ENCODE data around the gene CAMKK2.

The CAMKK2 gene

GRCh38 chr12:121189619-121190155, 106.8 kb downstream of the CAMKK2 start:
- Histone ChIP-seq H3K4me2 (ENCODE audit: insufficient read depth, low read length) (no peak overlapping the region), H3K27ac (ENCODE audit: low read length) (no peak overlapping the region), H3K79me2 (ENCODE audit: insufficient read depth, low read length) (no peaks in the 10 kb centered on the region), H2AFZ (ENCODE audit: low read depth, low read length) (no peak overlapping the region), H3K4me1 (ENCODE audit: insufficient read depth, low read length) (no peaks in the 10 kb centered on the region), H3K27me3 (ENCODE audit: insufficient read depth, low read length, poor library complexity) (no peaks in the 10 kb centered on the region), H3K9ac (ENCODE audit: low read depth, low read length) (no peak overlapping the region), H3K4me3 (ENCODE audit: low read depth in 1 of 2, low read length in 2 of 2) (no peak overlapping the region), H3K36me3 (ENCODE audit: insufficient read depth, low read length) (no peaks in the 10 kb centered on the region), H3K9me3 (ENCODE audit: insufficient read depth, low read length, severe bottlenecking) (no peaks in the 10 kb centered on the region), H4K20me1 (ENCODE audit: insufficient read depth, low read length) (no peaks in the 10 kb centered on the region)
- DNase-seq = no peak
- no peak for ATAC-seq (ENCODE audit: insufficient read depth, low read depth)
- TF ChIP-seq EZH2 (IDR thresholded peaks at IDR 0.05; ENCODE audit: borderline replicate concordance, low read depth, low read length, severe bottlenecking) = no peak
- no peak for TF ChIP-seq CTCF (IDR thresholded peaks at IDR 0.05; ENCODE audit: borderline replicate concordance, extremely low read depth, low read length, poor library complexity, severe bottlenecking)

- ATAC-seq (ENCODE audit: insufficient read depth, low read depth) (no peak), DNase-seq (no peak)
- Histone ChIP-seq H3K9me3 (ENCODE audit: insufficient read depth, low read length, severe bottlenecking) (no peaks in the 10 kb centered on the region), H3K27ac (ENCODE audit: low read length) (no peak overlapping the region), H3K27me3 (ENCODE audit: insufficient read depth, low read length, poor library complexity) (no peaks in the 10 kb centered on the region), H2AFZ (ENCODE audit: low read depth, low read length) (no peak overlapping the region), H3K36me3 (ENCODE audit: insufficient read depth, low read length) (no peaks in the 10 kb centered on the region), H3K4me2 (ENCODE audit: insufficient read depth, low read length) (no peak overlapping the region), H3K4me1 (ENCODE audit: insufficient read depth, low read length) (no peaks in the 10 kb centered on the region), H3K4me3 (ENCODE audit: low read depth in 1 of 2, low read length in 2 of 2) (no peak overlapping the region), H3K9ac (ENCODE audit: low read depth, low read length) (no peak overlapping the region), H4K20me1 (ENCODE audit: insufficient read depth, low read length) (no peaks in the 10 kb centered on the region), H3K79me2 (ENCODE audit: insufficient read depth, low read length) (no peaks in the 10 kb centered on the region)
- TF ChIP-seq CTCF (IDR thresholded peaks at IDR 0.05; ENCODE audit: borderline replicate concordance, extremely low read depth, low read length, poor library complexity, severe bottlenecking) (no peak), EZH2 (IDR thresholded peaks at IDR 0.05; ENCODE audit: borderline replicate concordance, low read depth, low read length, severe bottlenecking) (no peak)
Observed at GRCh38 chr12:121189131-121189530, 107.4 kb downstream of the CAMKK2 start.

- no peak for DNase-seq
- no peak overlapping the region for H2AFZ ChIP-seq (ENCODE audit: low read depth, low read length)
- TF ChIP-seq CTCF (IDR thresholded peaks at IDR 0.05; ENCODE audit: borderline replicate concordance, extremely low read depth, low read length, poor library complexity, severe bottlenecking) (no peak), EZH2 (IDR thresholded peaks at IDR 0.05; ENCODE audit: borderline replicate concordance, low read depth, low read length, severe bottlenecking) (no peak)
Observed at GRCh38 chr12:121188227-121188626, 108.3 kb downstream of the CAMKK2 start.

More at GRCh38 chr12:121188227-121188626, 108.3 kb downstream of the CAMKK2 start:
- Histone ChIP-seq H3K27me3 (ENCODE audit: insufficient read depth, low read length, poor library complexity) (no peaks in the 10 kb centered on the region), H3K4me2 (ENCODE audit: insufficient read depth, low read length) (no peak overlapping the region), H3K27ac (ENCODE audit: low read length) (no peak overlapping the region), H3K79me2 (ENCODE audit: insufficient read depth, low read length) (no peaks in the 10 kb centered on the region), H3K9ac (ENCODE audit: low read depth, low read length) (no peak overlapping the region), H3K9me3 (ENCODE audit: insufficient read depth, low read length, severe bottlenecking) (no peaks in the 10 kb centered on the region), H3K36me3 (ENCODE audit: insufficient read depth, low read length) (no peaks in the 10 kb centered on the region), H4K20me1 (ENCODE audit: insufficient read depth, low read length) (no peaks in the 10 kb centered on the region), H3K4me1 (ENCODE audit: insufficient read depth, low read length) (no peaks in the 10 kb centered on the region), H3K4me3 (ENCODE audit: low read depth in 1 of 2, low read length in 2 of 2) (no peak overlapping the region)
- no peak for ATAC-seq (ENCODE audit: insufficient read depth, low read depth)

Data from DND-41 (cell line).